A549 (cell line): ENCODE measurements around the gene CPB2. TPM values are rescaled to one million over a fixed set of nuclear protein-coding genes. Genes with fewer than 3 reads are reported as not detected.

Source experiments
- ATAC-seq, 2 experiments: fragments of 200-7000 bp in 1 of 2; fragments of >200 bp in 1 of 2; cut with Nextera tagmentation in 1 of 2; cut with Tn5 transposase in 1 of 2; 3 replicates each; pipeline versions ENCODE4 v1.8.0 to v1.9.1; 2018 to 2020; ENCODE audit warnings: mild to moderate bottlenecking in 1 of 2, moderate library complexity in 1 of 2
- CTCF ChIA-PET: fragments of 300-600 bp; sonication (Branson Sonifier 250); formaldehyde crosslinking; extraction: SDS; loops from one replicate; lab custom pipeline; 2021; ENCODE audit warnings: antibody characterized with exemption, inconsistent platforms; lab: Yijun Ruan, JAX
- POLR2A ChIA-PET: fragments of 350-600 bp; formaldehyde crosslinking; extraction: SDS; loops from one replicate; lab custom pipeline; 2021; ENCODE audit warnings: antibody characterized with exemption, inconsistent platforms; lab: Yijun Ruan, JAX
- DNase-seq, 2 experiments: peaks; one replicate each; pipeline versions ENCODE4 v3.0.0 to v3.0.0-alpha.2; 2011 to 2016; ENCODE audit warnings: low read depth in 1 of 2, low spot score in 1 of 2
- FAIRE-seq: peaks from 2 replicates; lab custom pipeline; 2011; peaks lifted over from hg19 to GRCh38; lab: Jason Lieb, UNC
- H3K27ac ChIP-seq, 2 experiments: fragments of >200 bp; sonication (Bioruptor Twin); formaldehyde crosslinking; 3 replicates each; pipeline ENCODE4 v1.5.1; 2016 to 2017
- H3K4me1 ChIP-seq: fragments of >200 bp; sonication (Bioruptor Twin); formaldehyde crosslinking; 3 replicates; pipeline ENCODE4 v1.6.1; 2016
- H3K4me2 ChIP-seq: fragments of >200 bp; sonication (Bioruptor Twin); formaldehyde crosslinking; 3 replicates; pipeline ENCODE4 v1.6.1; 2016
- H3K4me3 ChIP-seq: fragments of >200 bp; sonication (Bioruptor Twin); formaldehyde crosslinking; 3 replicates; pipeline ENCODE4 v1.5.1; 2016
- H3K9me3 ChIP-seq: fragments of >200 bp; sonication (Bioruptor Twin); formaldehyde crosslinking; 3 replicates; pipeline ENCODE4 v1.6.1; 2016
- BHLHE40 ChIP-seq: IDR thresholded peaks from 2 replicates; pipeline ENCODE4 v1.6.1; 2012; ENCODE audit warnings: low read depth, low read length, inconsistent platforms
- CBX2 ChIP-seq: fragments of 200-600 bp; sonication (generic); IDR thresholded peaks from 2 replicates; pipeline ENCODE4 v1.6.1; 2016; ENCODE audit warnings: low read depth, mild to moderate bottlenecking, borderline replicate concordance
- CBX8 ChIP-seq: fragments of 200-600 bp; sonication (generic); IDR thresholded peaks from 2 replicates; pipeline ENCODE4 v1.6.1; 2016
- CEBPB ChIP-seq, 2 experiments: fragments of >200 bp in 1 of 2; sonication (Bioruptor Twin) in 1 of 2; formaldehyde crosslinking in 1 of 2; IDR thresholded peaks; 2 replicates each; pipeline ENCODE4 v1.6.1; 2012 to 2016
- E2F6 ChIP-seq: IDR thresholded peaks from 2 replicates; pipeline ENCODE4 v1.6.1; 2012; ENCODE audit warnings: low read depth, borderline replicate concordance
- ELK1 ChIP-seq: fragments of 150-350 bp; IDR thresholded peaks from 2 replicates; pipeline ENCODE4 v1.6.1; 2014; ENCODE audit warnings: low read depth, mild to moderate bottlenecking, low read length
- ESRRA ChIP-seq: fragments of 150-350 bp; IDR thresholded peaks from 2 replicates; pipeline ENCODE4 v1.6.1; 2014; ENCODE audit warnings: mild to moderate bottlenecking, low read length, borderline replicate concordance
- FOSL2 ChIP-seq, 2 experiments: fragments of 450-650 bp in 1 of 2; fragments of >200 bp in 1 of 2; sonication (Bioruptor Twin) in 1 of 2; formaldehyde crosslinking; IDR thresholded peaks; 2 replicates each; pipeline versions ENCODE4 v1.5.0 to v1.6.1; 2016 to 2020; ENCODE audit warnings: mild to moderate bottlenecking in 1 of 2, moderate library complexity in 1 of 2
- HEYL ChIP-seq: fragments of 250-450 bp; sonication (Bioruptor Pico); IDR thresholded peaks from 2 replicates; pipeline ENCODE4 v1.8.0; 2021; ENCODE audit warnings: mild to moderate bottlenecking, moderate library complexity
- HOXA7 ChIP-seq: fragments of 250-450 bp; sonication (Bioruptor Pico); IDR thresholded peaks from 2 replicates; pipeline ENCODE4 v1.5.0; 2020; ENCODE audit warnings: mild to moderate bottlenecking, moderate library complexity
- HOXB5 ChIP-seq: fragments of 250-450 bp; sonication (Bioruptor Pico); IDR thresholded peaks from 2 replicates; pipeline ENCODE4 v1.5.0; 2020; ENCODE audit warnings: mild to moderate bottlenecking, moderate library complexity
- JUN ChIP-seq, 2 experiments: fragments of >200 bp; sonication (Bioruptor Twin); formaldehyde crosslinking; IDR thresholded peaks; 2 replicates in 1 of 2; 3 replicates in 1 of 2; pipeline ENCODE4 v1.6.1; 2016 to 2017
- KDM1A ChIP-seq: fragments of 200-600 bp; sonication (generic); IDR thresholded peaks from 2 replicates; pipeline ENCODE4 v1.6.1; 2016; ENCODE audit warnings: low read depth, mild to moderate bottlenecking
- KDM5A ChIP-seq: fragments of 200-600 bp; sonication (generic); IDR thresholded peaks from 2 replicates; pipeline ENCODE4 v1.6.1; 2016; ENCODE audit warnings: antibody characterized with exemption, mild to moderate bottlenecking
- NFE2L2 ChIP-seq: fragments of 150-350 bp; conservative IDR thresholded peaks from 2 replicates; pipeline ENCODE4 v1.6.1; 2014; ENCODE audit warnings: low read length
- POLR2A ChIP-seq: IDR thresholded peaks from 2 replicates; pipeline ENCODE4 v1.6.1; 2012; ENCODE audit warnings: mild to moderate bottlenecking, low read length
- RAD21 ChIP-seq, 2 experiments: fragments of >200 bp in 1 of 2; sonication (Bioruptor Twin) in 1 of 2; formaldehyde crosslinking in 1 of 2; IDR thresholded peaks in 1 of 2; conservative IDR thresholded peaks in 1 of 2; 2 replicates in 1 of 2; 3 replicates in 1 of 2; pipeline ENCODE4 v1.6.1; 2012 to 2018; ENCODE audit warnings: inconsistent platforms in 1 of 2
- RARB ChIP-seq: fragments of 250-450 bp; sonication (Bioruptor Pico); IDR thresholded peaks from 2 replicates; pipeline ENCODE4 v1.8.0; 2021; ENCODE audit warnings: mild to moderate bottlenecking, moderate library complexity
- REST ChIP-seq: fragments of 200-600 bp; sonication (generic); IDR thresholded peaks from 2 replicates; pipeline ENCODE4 v1.6.1; 2016; ENCODE audit warnings: antibody characterized with exemption, mild to moderate bottlenecking, moderate library complexity
- RFX5 ChIP-seq: fragments of 450-650 bp; IDR thresholded peaks from 2 replicates; pipeline ENCODE4 v1.7.1; 2014; ENCODE audit warnings: antibody characterized with exemption, mild to moderate bottlenecking, moderate library complexity
- RNF2 ChIP-seq: fragments of 200-600 bp; sonication (generic); IDR thresholded peaks from 2 replicates; pipeline ENCODE4 v1.6.1; 2016; ENCODE audit warnings: low read depth, mild to moderate bottlenecking, antibody characterized with exemption, moderate library complexity, borderline replicate concordance
- USF2 ChIP-seq: fragments of 450-650 bp; IDR thresholded peaks from 2 replicates; pipeline ENCODE4 v1.6.1; 2014; ENCODE audit warnings: antibody characterized with exemption
- ZC3H11A ChIP-seq: fragments of 450-650 bp; IDR thresholded peaks from 2 replicates; pipeline ENCODE4 v1.6.1; 2014; ENCODE audit warnings: antibody characterized with exemption, mild to moderate bottlenecking
- WGBS: methylation state at CpG from one replicate; pipeline ENCODE4 v1.1.6; 2017; ENCODE audit errors: missing lambda C conversion rate; 5-methylcytosine and 5-hydroxymethylcytosine counted together
- polyA plus RNA-seq, 4 experiments: library from polyadenylated mRNA; depleted of rRNA in 3 of 4; stranded (reverse); fragments of >200 nt; fragmentation: RNase III in 1 of 4; extraction: RNeasy Plus Mini Kit Qiagen cat#74134 plus additional on column Dnase treatment in 1 of 4; gene quantifications; 2 replicates in 3 of 4; 3 replicates in 1 of 4; pipeline ENCODE4 v1.2.3, GENCODE V29; 2011 to 2017
- TF ChIP-seq, protein P1 (sequence below): fragments of 250-450 bp; sonication (Bioruptor Pico); IDR thresholded peaks from 2 replicates; pipeline ENCODE4 v1.5.0; 2021; ENCODE audit warnings: mild to moderate bottlenecking, moderate library complexity, borderline replicate concordance
- TF ChIP-seq, protein P2 (sequence below): fragments of >200 bp; sonication (Bioruptor Twin); formaldehyde crosslinking; IDR thresholded peaks from 3 replicates; pipeline ENCODE4 v1.6.1; 2016
- TF ChIP-seq, protein P3 (sequence below): fragments of >200 bp; sonication (Bioruptor Twin); formaldehyde crosslinking; IDR thresholded peaks from 3 replicates; pipeline ENCODE4 v1.5.1; 2016

CPB2 gene
- polyA plus RNA-seq, 2 of the 4 experiments (the other 2 are of a cell fraction) = 0.05 to 0.48 TPM

GRCh38 chr13:46116653-46117502 is 12.0 kb upstream of the CPB2 start:
- 60% methylated on average over 4 of the region's 4 CpGs for WGBS
- POLR2A ChIA-PET = no interaction called here
- CTCF ChIA-PET = interaction anchor here (2.2 kb wide), 1 partner anchor 10 kb away, joined by 10 read pairs; no protein-coding TSS in a partner anchor

GRCh38 chr13:46114613-46115012 is 9.8 kb upstream of the CPB2 start:
- H3K4me1 ChIP-seq = peaks cover 1% of the 10 kb centered on the region; the same call in 1 of the 3 replicates
- ATAC-seq (no peak), DNase-seq (no peak), FAIRE-seq (no peak)
- H3K27ac ChIP-seq = no peak overlapping the region
- H3K9me3 ChIP-seq = no peaks in the 10 kb centered on the region
- H3K4me3 ChIP-seq = no peak overlapping the region
- CTCF ChIA-PET = no interaction called here
- TF ChIP-seq RARB (no peak), KDM1A (no peak), REST (no peak), ELK1 (no peak), POLR2A (no peak), KDM5A (no peak), CBX2 (no peak), ESRRA (no peak), RFX5 (no peak)
- TF ChIP-seq, protein P1, sequence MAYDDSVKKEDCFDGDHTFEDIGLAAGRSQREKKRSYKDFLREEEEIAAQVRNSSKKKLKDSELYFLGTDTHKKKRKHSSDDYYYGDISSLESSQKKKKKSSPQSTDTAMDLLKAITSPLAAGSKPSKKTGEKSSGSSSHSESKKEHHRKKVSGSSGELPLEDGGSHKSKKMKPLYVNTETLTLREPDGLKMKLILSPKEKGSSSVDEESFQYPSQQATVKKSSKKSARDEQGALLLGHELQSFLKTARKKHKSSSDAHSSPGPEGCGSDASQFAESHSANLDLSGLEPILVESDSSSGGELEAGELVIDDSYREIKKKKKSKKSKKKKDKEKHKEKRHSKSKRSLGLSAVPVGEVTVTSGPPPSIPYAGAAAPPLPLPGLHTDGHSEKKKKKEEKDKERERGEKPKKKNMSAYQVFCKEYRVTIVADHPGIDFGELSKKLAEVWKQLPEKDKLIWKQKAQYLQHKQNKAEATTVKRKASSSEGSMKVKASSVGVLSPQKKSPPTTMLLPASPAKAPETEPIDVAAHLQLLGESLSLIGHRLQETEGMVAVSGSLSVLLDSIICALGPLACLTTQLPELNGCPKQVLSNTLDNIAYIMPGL = no peak
- H3K4me2 ChIP-seq = no peak overlapping the region
- POLR2A ChIA-PET = no interaction called here
- WGBS = 83% methylated on average over 9 of the region's 9 CpGs

More at GRCh38 chr13:46116653-46117502, 12.0 kb upstream of the CPB2 start:
- Histone ChIP-seq H3K27ac (no peak overlapping the region), H3K9me3 (no peaks in the 10 kb centered on the region), H3K4me3 (no peak overlapping the region), H3K4me2 (no peak overlapping the region), H3K4me1 (peaks cover 11% of the 10 kb centered on the region; the same call in 2 of the 3 replicates)
- FAIRE-seq (no peak), ATAC-seq (no peak), DNase-seq (no peak)
- TF ChIP-seq HOXB5 (CRISPR knock-in tag) (no peak), ZC3H11A (no peak), JUN (IDR thresholded peaks at IDR 0.05) (no peak), POLR2A (no peak), BHLHE40 (no peak), RAD21 (conservative IDR thresholded peaks at IDR 0.05 in 1 of 2, IDR thresholded peaks at IDR 0.05 in 1 of 2) (no peak), ESRRA (no peak), HOXA7 (CRISPR knock-in tag) (no peak), E2F6 (no peak), CBX8 (no peak), KDM5A (no peak), USF2 (no peak), RNF2 (no peak), NFE2L2 (no peak), FOSL2 (IDR thresholded peaks at IDR 0.05) (no peak), FOSL2 (CRISPR knock-in tag; IDR thresholded peaks at IDR 0.05) (no peak), CEBPB (IDR thresholded peaks at IDR 0.05) (no peak), HEYL (CRISPR knock-in tag) (no peak)
- TF ChIP-seq, protein P2, sequence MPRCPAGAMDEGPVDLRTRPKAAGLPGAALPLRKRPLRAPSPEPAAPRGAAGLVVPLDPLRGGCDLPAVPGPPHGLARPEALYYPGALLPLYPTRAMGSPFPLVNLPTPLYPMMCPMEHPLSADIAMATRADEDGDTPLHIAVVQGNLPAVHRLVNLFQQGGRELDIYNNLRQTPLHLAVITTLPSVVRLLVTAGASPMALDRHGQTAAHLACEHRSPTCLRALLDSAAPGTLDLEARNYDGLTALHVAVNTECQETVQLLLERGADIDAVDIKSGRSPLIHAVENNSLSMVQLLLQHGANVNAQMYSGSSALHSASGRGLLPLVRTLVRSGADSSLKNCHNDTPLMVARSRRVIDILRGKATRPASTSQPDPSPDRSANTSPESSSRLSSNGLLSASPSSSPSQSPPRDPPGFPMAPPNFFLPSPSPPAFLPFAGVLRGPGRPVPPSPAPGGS = no peak
- TF ChIP-seq, protein P3, sequence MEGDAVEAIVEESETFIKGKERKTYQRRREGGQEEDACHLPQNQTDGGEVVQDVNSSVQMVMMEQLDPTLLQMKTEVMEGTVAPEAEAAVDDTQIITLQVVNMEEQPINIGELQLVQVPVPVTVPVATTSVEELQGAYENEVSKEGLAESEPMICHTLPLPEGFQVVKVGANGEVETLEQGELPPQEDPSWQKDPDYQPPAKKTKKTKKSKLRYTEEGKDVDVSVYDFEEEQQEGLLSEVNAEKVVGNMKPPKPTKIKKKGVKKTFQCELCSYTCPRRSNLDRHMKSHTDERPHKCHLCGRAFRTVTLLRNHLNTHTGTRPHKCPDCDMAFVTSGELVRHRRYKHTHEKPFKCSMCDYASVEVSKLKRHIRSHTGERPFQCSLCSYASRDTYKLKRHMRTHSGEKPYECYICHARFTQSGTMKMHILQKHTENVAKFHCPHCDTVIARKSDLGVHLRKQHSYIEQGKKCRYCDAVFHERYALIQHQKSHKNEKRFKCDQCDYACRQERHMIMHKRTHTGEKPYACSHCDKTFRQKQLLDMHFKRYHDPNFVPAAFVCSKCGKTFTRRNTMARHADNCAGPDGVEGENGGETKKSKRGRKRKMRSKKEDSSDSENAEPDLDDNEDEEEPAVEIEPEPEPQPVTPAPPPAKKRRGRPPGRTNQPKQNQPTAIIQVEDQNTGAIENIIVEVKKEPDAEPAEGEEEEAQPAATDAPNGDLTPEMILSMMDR = no peak
